HFF-Myc (cell line): Measurements from ENCODE around the gene TMEM154.

Experiments
- DNase-seq: peaks from one replicate; pipeline ENCODE4 v3.0.0-alpha.2; 2011; ENCODE audit warnings: low read depth; ENCODE audit errors: extremely low read depth
- H3K4me3 ChIP-seq: replicated peaks from 2 replicates; pipeline ENCODE4 v1.5.1; 2011; ENCODE audit warnings: low read depth, mild to moderate bottlenecking, control low read depth, low read length
- CTCF ChIP-seq: IDR thresholded peaks from 2 replicates; pipeline ENCODE4 v1.5.1; 2012; ENCODE audit warnings: mild to moderate bottlenecking, low read depth, low read length, control low read depth; ENCODE audit errors: missing control alignments

The TMEM154 gene

GRCh38 chr4:152719801-152720556, 40.2 kb upstream of the TMEM154 start:
- no peak overlapping the region for H3K4me3 ChIP-seq
- TF ChIP-seq CTCF, result no peak
- no peak for DNase-seq

- no peak overlapping the region for H3K4me3 ChIP-seq
- TF ChIP-seq CTCF, result no peak
- DNase-seq, result no peak
These were observed 39.5 kb upstream of the TMEM154 start for GRCh38 chr4:152719291-152719690.

GRCh38 chr4:152715076-152715475, 35.3 kb upstream of the TMEM154 start:
- no peak for DNase-seq
- H3K4me3 ChIP-seq, result no peak overlapping the region
- TF ChIP-seq CTCF, result no peak

GRCh38 chr4:152713951-152714705, 34.3 kb upstream of the TMEM154 start:
- TF ChIP-seq CTCF, result no peak

GRCh38 chr4:152709675-152710438, 30.1 kb upstream of the TMEM154 start:
- no peak for DNase-seq
- H3K4me3 ChIP-seq, result no peak overlapping the region
- TF ChIP-seq CTCF, result no peak

More at GRCh38 chr4:152713951-152714705, 34.3 kb upstream of the TMEM154 start:
- H3K4me3 ChIP-seq, result no peak overlapping the region
- DNase-seq, result no peak

- no peak for DNase-seq
- no peak for TF ChIP-seq CTCF
- H3K4me3 ChIP-seq, result no peak overlapping the region
These were observed 29.0 kb upstream of the TMEM154 start for GRCh38 chr4:152708796-152709195.
